Activated T-helper 1 cell treated with anti-CD3 and anti-CD28 coated beads, Interleukin-12 subunit alpha, Interleukin-12 subunit beta, Interleukin-2, Interleukin-4 antibody, amounts not matched to agents 30 ng/mL and 10 ng/mL and 1 ng/mL, durations not matched to agents 14 hours and 24 hours and 36 hours (primary cell): ENCODE measurements around the gene CYP21A2. TPM values are rescaled to one million over a fixed set of nuclear protein-coding genes. Genes with fewer than 3 reads are reported as not detected.
"Not testable (repeated sequence)": the region's sequence is repeated elsewhere in the genome, so short reads cannot be mapped to it uniquely, and the experiment has no call there.

Experiments used
- DNase-seq: peaks from one replicate; pipeline ENCODE4 v3.0.0; 2021; ENCODE audit warnings: low spot score
- H3K27ac Mint-ChIP-seq: one replicate; pipeline ENCODE4 v1.8.0; 2021; ENCODE audit warnings: mild to moderate bottlenecking, mixed read lengths
- H3K27me3 Mint-ChIP-seq: one replicate; pipeline ENCODE4 v1.8.0; 2022; ENCODE audit warnings: mild to moderate bottlenecking, moderate library complexity, mixed read lengths; ENCODE audit not compliant: insufficient read depth
- H3K36me3 Mint-ChIP-seq: one replicate; pipeline ENCODE4 v1.8.0; 2021; ENCODE audit warnings: low read depth, mixed read lengths
- H3K4me1 Mint-ChIP-seq: one replicate; pipeline ENCODE4 v1.8.0; 2021; ENCODE audit warnings: low read depth, mixed read lengths
- H3K4me3 Mint-ChIP-seq: one replicate; pipeline ENCODE4 v1.8.0; 2021; ENCODE audit warnings: mild to moderate bottlenecking, moderate library complexity, mixed read lengths
- H3K9me3 Mint-ChIP-seq: one replicate; pipeline ENCODE4 v1.8.0; 2021; ENCODE audit warnings: mixed read lengths
- intact Hi-C: fragments of 100-400 bp; cut with micrococcal nuclease; formaldehyde crosslinking; loops from one replicate; pipeline ENCODE4 v1.15.1; 2024
- total RNA-seq: library from RNA; stranded (reverse); gene quantifications from 2 replicates; pipeline ENCODE4 v1.2.3, GENCODE V29; 2022

Gene CYP21A2
- total RNA-seq, 1 donor from 2014 or later, result 0.36 TPM

DNA sequence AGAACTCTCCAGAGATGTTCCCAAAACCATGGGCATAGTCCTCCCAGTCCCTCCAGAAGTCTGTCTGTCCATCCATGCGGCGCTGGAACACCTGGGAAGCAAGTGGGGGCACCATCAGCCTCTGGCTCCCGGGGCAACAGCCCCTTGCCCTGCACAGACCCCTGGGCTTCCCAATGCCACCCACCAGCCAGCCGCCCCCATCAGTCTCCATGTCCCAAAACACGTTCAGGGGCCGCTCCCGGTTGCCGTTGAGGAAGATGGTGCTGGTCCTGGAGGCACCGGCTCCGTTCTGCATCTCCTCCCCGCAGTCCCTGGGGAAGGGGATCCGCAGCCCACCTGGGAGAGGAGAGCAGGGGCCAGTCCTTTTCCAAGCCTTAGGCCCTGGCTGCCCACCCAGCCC, 28.7 kb upstream of the CYP21A2 start:
- H3K27me3 Mint-ChIP-seq, H3K36me3 Mint-ChIP-seq, intact Hi-C loops, DNase-seq, H3K27ac Mint-ChIP-seq, H3K4me3 Mint-ChIP-seq, H3K4me1 Mint-ChIP-seq, H3K9me3 Mint-ChIP-seq: not testable (repeated sequence)

- H3K27me3 Mint-ChIP-seq, H3K36me3 Mint-ChIP-seq, H3K9me3 Mint-ChIP-seq, DNase-seq, H3K4me3 Mint-ChIP-seq, H3K27ac Mint-ChIP-seq, H3K4me1 Mint-ChIP-seq, intact Hi-C loops: not testable (repeated sequence)
These were observed 27.2 kb upstream of the CYP21A2 start for GRCh38 chr6:32010856-32011530.

DNA sequence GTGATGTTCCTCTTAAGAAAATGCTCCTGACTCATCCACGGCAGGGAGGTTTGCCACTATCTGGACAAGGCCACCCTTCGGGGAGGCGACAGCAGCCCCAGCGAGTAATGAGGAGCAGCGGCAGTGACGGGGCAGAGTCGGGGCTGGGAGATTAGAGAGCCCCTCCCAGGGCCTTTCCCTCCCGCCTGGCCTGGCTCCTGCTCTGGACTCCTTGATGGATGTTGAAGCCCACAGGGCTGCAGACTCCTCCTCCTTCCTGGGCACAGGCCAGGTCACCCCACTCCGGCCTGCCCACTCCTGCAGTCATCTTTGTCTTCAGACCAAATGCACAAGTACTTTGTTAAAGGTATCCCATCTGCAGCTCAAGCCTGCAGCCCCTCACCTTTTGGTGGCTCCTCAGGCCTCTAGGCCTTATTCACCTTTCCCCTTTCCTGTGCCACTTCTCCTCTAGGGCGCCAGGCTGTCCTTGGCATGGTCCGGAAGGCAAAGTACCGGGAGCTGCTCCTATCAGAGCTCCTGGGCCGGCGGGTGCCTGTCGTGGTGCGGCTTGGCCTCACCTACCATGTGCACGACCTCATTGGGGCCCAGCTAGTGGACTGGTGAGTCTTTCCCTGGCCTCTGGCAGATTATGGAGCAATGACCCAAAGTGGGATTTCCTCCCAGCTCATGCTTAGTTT, 25.1 kb upstream of the CYP21A2 start:
- H3K27me3 Mint-ChIP-seq, H3K36me3 Mint-ChIP-seq, H3K4me3 Mint-ChIP-seq, H3K27ac Mint-ChIP-seq, H3K9me3 Mint-ChIP-seq, DNase-seq, H3K4me1 Mint-ChIP-seq, intact Hi-C loops: not testable (repeated sequence)

GRCh38 chr6:32013738-32014137, 24.5 kb upstream of the CYP21A2 start:
- intact Hi-C loops, H3K9me3 Mint-ChIP-seq, H3K27ac Mint-ChIP-seq, H3K27me3 Mint-ChIP-seq, H3K4me1 Mint-ChIP-seq, DNase-seq, H3K4me3 Mint-ChIP-seq, H3K36me3 Mint-ChIP-seq: not testable (repeated sequence)

DNA sequence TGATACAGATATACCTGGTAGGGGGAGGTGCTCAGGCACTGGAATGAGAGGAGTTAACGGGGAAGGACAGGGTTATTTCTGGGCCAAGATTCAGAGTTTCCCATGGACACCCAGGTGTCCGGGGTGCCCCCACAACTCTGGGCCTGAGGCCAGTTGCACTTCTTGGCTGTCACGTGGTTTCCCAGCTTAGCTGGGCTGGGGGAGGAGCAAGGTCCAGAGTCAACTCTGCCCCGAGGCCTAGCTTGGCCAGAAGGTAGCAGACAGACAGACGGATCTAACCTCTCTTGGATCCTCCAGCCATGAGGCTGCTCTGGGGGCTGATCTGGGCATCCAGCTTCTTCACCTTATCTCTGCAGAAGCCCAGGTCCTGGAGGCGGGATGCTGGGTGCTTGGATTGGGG, 23.7 kb upstream of the CYP21A2 start, which contains the start of gene C4B:
C4B (plus strand) TSS at position 249 of the 400 bp plus-strand sequence; CDS start at position 300, 51 bp downstream.
- H3K4me3 Mint-ChIP-seq, H3K27ac Mint-ChIP-seq, H3K9me3 Mint-ChIP-seq, H3K36me3 Mint-ChIP-seq, intact Hi-C loops, H3K4me1 Mint-ChIP-seq, DNase-seq, H3K27me3 Mint-ChIP-seq: not testable (repeated sequence)

GRCh38 chr6:32022100-32022499, 16.1 kb upstream of the CYP21A2 start:
- DNase-seq, H3K9me3 Mint-ChIP-seq, H3K36me3 Mint-ChIP-seq, H3K27me3 Mint-ChIP-seq, H3K4me3 Mint-ChIP-seq, intact Hi-C loops, H3K27ac Mint-ChIP-seq, H3K4me1 Mint-ChIP-seq: not testable (repeated sequence)

GRCh38 chr6:32028631-32029030, 9.6 kb upstream of the CYP21A2 start:
- intact Hi-C loops, H3K4me1 Mint-ChIP-seq, H3K4me3 Mint-ChIP-seq, H3K36me3 Mint-ChIP-seq, H3K27me3 Mint-ChIP-seq, H3K9me3 Mint-ChIP-seq, H3K27ac Mint-ChIP-seq, DNase-seq: not testable (repeated sequence)

DNA sequence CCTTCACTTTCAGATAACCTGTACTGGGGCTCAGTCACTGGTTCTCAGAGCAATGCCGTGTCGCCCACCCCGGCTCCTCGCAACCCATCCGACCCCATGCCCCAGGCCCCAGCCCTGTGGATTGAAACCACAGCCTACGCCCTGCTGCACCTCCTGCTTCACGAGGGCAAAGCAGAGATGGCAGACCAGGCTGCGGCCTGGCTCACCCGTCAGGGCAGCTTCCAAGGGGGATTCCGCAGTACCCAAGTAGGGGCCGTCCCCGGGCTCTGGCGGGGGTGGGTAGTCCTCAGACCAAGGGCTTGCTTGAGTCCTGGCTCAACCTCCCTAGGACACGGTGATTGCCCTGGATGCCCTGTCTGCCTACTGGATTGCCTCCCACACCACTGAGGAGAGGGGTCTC, 8.7 kb upstream of the CYP21A2 start:
- H3K9me3 Mint-ChIP-seq, H3K4me1 Mint-ChIP-seq, H3K4me3 Mint-ChIP-seq, H3K27me3 Mint-ChIP-seq, intact Hi-C loops, H3K36me3 Mint-ChIP-seq, H3K27ac Mint-ChIP-seq, DNase-seq: not testable (repeated sequence)

DNA sequence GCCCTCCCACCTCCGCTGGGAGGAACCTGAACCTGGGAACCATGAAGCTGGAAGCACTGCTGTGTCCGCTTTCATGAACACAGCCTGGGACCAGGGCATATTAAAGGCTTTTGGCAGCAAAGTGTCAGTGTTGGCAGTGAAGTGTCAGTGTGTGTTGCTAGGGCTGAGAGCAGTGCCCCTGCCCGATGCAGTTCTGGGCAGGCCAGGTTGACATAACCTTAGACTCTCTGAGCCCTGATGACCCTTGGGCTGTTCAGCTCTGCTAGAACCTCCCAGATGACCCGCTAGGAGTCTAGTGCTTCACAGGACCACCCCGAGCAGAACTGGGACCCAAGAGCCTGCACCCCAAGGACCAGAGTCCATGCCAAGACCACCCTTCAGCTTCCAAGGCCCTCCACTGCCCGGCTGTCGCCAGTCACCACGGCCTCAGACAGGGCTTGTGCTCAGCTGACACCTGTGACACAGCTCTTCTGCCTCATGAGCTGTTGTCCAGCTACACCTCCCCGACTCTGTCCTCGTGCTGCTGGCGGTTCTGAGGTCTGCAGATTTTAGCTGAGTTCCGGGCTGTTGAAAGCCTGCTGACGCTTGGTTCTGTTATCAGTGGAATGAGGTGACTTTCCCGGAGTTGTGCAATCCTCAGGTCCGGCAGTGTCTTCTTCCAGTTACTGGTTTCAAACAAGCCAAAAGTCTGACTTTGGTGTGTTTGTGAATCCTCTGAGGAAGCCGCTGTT, 2.8 kb upstream of the CYP21A2 start:
- H3K4me1 Mint-ChIP-seq, H3K9me3 Mint-ChIP-seq, DNase-seq, H3K36me3 Mint-ChIP-seq, intact Hi-C loops, H3K27ac Mint-ChIP-seq, H3K27me3 Mint-ChIP-seq, H3K4me3 Mint-ChIP-seq: not testable (repeated sequence)

- H3K36me3 Mint-ChIP-seq, H3K4me3 Mint-ChIP-seq, H3K4me1 Mint-ChIP-seq, H3K27ac Mint-ChIP-seq, H3K27me3 Mint-ChIP-seq, intact Hi-C loops, H3K9me3 Mint-ChIP-seq, DNase-seq: not testable (repeated sequence)
These were observed 1.1 kb upstream of the CYP21A2 start for GRCh38 chr6:32037136-32037535.

GRCh38 chr6:32038878-32039277, 663 bp downstream of the CYP21A2 start:
- DNase-seq, H3K36me3 Mint-ChIP-seq, H3K9me3 Mint-ChIP-seq, H3K27me3 Mint-ChIP-seq, intact Hi-C loops, H3K4me3 Mint-ChIP-seq, H3K4me1 Mint-ChIP-seq, H3K27ac Mint-ChIP-seq: not testable (repeated sequence)

GRCh38 chr6:32039321-32040274, 1.4 kb downstream of the CYP21A2 start:
- H3K27me3 Mint-ChIP-seq, intact Hi-C loops, H3K4me1 Mint-ChIP-seq, H3K9me3 Mint-ChIP-seq, DNase-seq, H3K27ac Mint-ChIP-seq, H3K4me3 Mint-ChIP-seq, H3K36me3 Mint-ChIP-seq: not testable (repeated sequence)
